K562 (cell line): ENCODE measurements around the gene PRKX. TPM values are rescaled to one million over a fixed set of nuclear protein-coding genes. Genes with fewer than 3 reads are reported as not detected.
"Not testable (repeated sequence)": the region's sequence is repeated elsewhere in the genome, so short reads cannot be mapped to it uniquely, and the experiment has no call there.

ENCODE experiments used
- ATAC-seq: fragments of 200-7000 bp; cut with Tn5 transposase; 3 replicates; pipeline ENCODE4 v1.9.1; 2020; ENCODE audit warnings: moderate library complexity
- BruUV-seq: library from RNA; stranded (reverse); fragments of 400-500 nt; replicated peaks from 2 replicates; lab custom pipeline; 2021; lab: Mats Ljungman, UMichigan
- CTCF ChIA-PET: fragments of 300-600 bp; formaldehyde crosslinking; extraction: SDS; loops from one replicate; lab custom pipeline; 2021; ENCODE audit warnings: low intra/inter-chr PET ratio; lab: Yijun Ruan, JAX
- POLR2A ChIA-PET: fragments of 300-600, 350-650 bp; sonication (Branson Sonifier 250); formaldehyde crosslinking; extraction: SDS; loops from one replicate; lab custom pipeline; 2021; ENCODE audit warnings: antibody characterized with exemption, inconsistent platforms; lab: Yijun Ruan, JAX
- DNase-seq, 4 experiments: peaks; one replicate each; pipeline versions ENCODE4 v3.0.0 to v3.0.0-alpha.2; 2011 to 2018; ENCODE audit warnings: low spot score in 3 of 4, mixed read lengths in 3 of 4; ENCODE audit errors: extremely low read depth in 1 of 4
- FAIRE-seq: peaks from 2 replicates; lab custom pipeline; 2011; peaks lifted over from hg19 to GRCh38; lab: Jason Lieb, UNC
- H2AFZ ChIP-seq: 2 replicates; pipeline ENCODE4 v1.6.0; 2011; ENCODE audit warnings: low read depth, low read length, control low read depth, inconsistent platforms
- H3K27ac ChIP-seq: fragments of 200-600 bp; 3 replicates; pipeline ENCODE4 v1.8.0; 2011; ENCODE audit warnings: low read depth, mild to moderate bottlenecking, control low read depth, inconsistent platforms, low read length, moderate library complexity, mixed read lengths; ENCODE audit errors: extremely low read depth
- H3K27me3 ChIP-seq, 2 experiments: fragments of 300-600 bp in 1 of 2; 2 replicates in 1 of 2; 3 replicates in 1 of 2; pipeline versions ENCODE4 v1.6.0 to v1.8.0; 2011; ENCODE audit warnings: inconsistent platforms in 2 of 2, low read length in 2 of 2, mild to moderate bottlenecking in 1 of 2, mixed read lengths in 1 of 2, moderate library complexity in 1 of 2; ENCODE audit not compliant: control insufficient read depth in 2 of 2, insufficient read depth in 2 of 2
- H3K36me3 ChIP-seq: fragments of 300-600 bp; 3 replicates; pipeline ENCODE4 v1.8.0; 2011; ENCODE audit warnings: mild to moderate bottlenecking, low read length, inconsistent platforms; ENCODE audit not compliant: control insufficient read depth, insufficient read depth
- H3K4me1 ChIP-seq, 2 experiments: fragments of 200-600 bp in 1 of 2; replicated peaks in 1 of 2; 2 replicates in 1 of 2; 3 replicates in 1 of 2; pipeline versions ENCODE4 v1.5.1 to v1.8.0; 2011; ENCODE audit warnings: inconsistent platforms in 2 of 2, low read length in 2 of 2, mild to moderate bottlenecking in 1 of 2, mixed read lengths in 1 of 2, moderate library complexity in 1 of 2; ENCODE audit not compliant: control insufficient read depth in 2 of 2, insufficient read depth in 2 of 2
- H3K4me2 ChIP-seq: 2 replicates; pipeline ENCODE4 v1.6.1; 2011; ENCODE audit warnings: low read length, control low read depth, inconsistent platforms, mixed read lengths; ENCODE audit not compliant: insufficient read depth
- H3K4me3 ChIP-seq: fragments of 200-600 bp; sonication (generic), shearing (Covaris generic); 2 replicates; pipeline ENCODE4 v1.5.1; 2016; ENCODE audit warnings: control low read depth, inconsistent platforms
- H3K79me2 ChIP-seq: fragments of 200-600 bp; 3 replicates; pipeline ENCODE4 v1.8.0; 2011; ENCODE audit warnings: low read length, inconsistent platforms; ENCODE audit not compliant: control insufficient read depth, insufficient read depth
- H3K9ac ChIP-seq, 2 experiments: 2 replicates each; pipeline versions ENCODE4 v1.6.0 to v1.6.1; 2011; ENCODE audit warnings: low read depth in 2 of 2, low read length in 2 of 2, control low read depth in 1 of 2, inconsistent platforms in 1 of 2, mild to moderate bottlenecking in 1 of 2, mixed read lengths in 1 of 2; ENCODE audit not compliant: insufficient read depth in 1 of 2
- H3K9me1 ChIP-seq: one replicate; pipeline ENCODE4 v1.6.0; 2011; ENCODE audit warnings: inconsistent platforms, mild to moderate bottlenecking, low read length, moderate library complexity; ENCODE audit not compliant: control insufficient read depth, insufficient read depth
- H3K9me3 ChIP-seq: replicated peaks from 2 replicates; pipeline ENCODE4 v1.5.1; 2011; ENCODE audit warnings: low read depth, low read length, inconsistent platforms; ENCODE audit not compliant: control insufficient read depth, insufficient read depth
- H4K20me1 ChIP-seq: replicated peaks from 2 replicates; pipeline ENCODE4 v1.6.1; 2011; ENCODE audit warnings: low read length, inconsistent platforms, mixed read lengths; ENCODE audit not compliant: control insufficient read depth, insufficient read depth
- CREB3 ChIP-seq: fragments of 450-650 bp; conservative IDR thresholded peaks from 2 replicates; pipeline ENCODE4 v1.6.1; 2016; ENCODE audit warnings: missing genetic modification characterization, low read depth, mild to moderate bottlenecking, missing compliant biosample characterization, moderate library complexity
- E2F6 ChIP-seq, 2 experiments: IDR thresholded peaks; 2 replicates each; pipeline ENCODE4 v1.6.1; 2011; ENCODE audit warnings: borderline replicate concordance in 1 of 2, control low read depth in 1 of 2, low read depth in 1 of 2, low read length in 1 of 2, mild to moderate bottlenecking in 1 of 2, mixed read lengths in 1 of 2, moderate library complexity in 1 of 2; ENCODE audit not compliant: insufficient read depth in 1 of 2, insufficient read length in 1 of 2, poor library complexity in 1 of 2, severe bottlenecking in 1 of 2; ENCODE audit errors: extremely low read depth in 1 of 2
- MAX ChIP-seq: sonication (generic); formaldehyde crosslinking; IDR thresholded peaks from 2 replicates; pipeline ENCODE4 v1.9.0; 2022; ENCODE audit warnings: mild to moderate bottlenecking, missing genetic modification reagents
- SRF ChIP-seq, 2 experiments: fragments of 250-450, 450-650 bp in 1 of 2; sonication (Bioruptor Pico) in 1 of 2; sonication (generic) in 1 of 2; formaldehyde crosslinking; IDR thresholded peaks; 2 replicates each; pipeline versions ENCODE4 v1.5.0 to v1.5.1; 2020 to 2022; ENCODE audit warnings: mild to moderate bottlenecking in 1 of 2, missing genetic modification reagents in 1 of 2
- ZNF592 ChIP-seq: fragments of 450-650 bp; IDR thresholded peaks from 2 replicates; pipeline ENCODE4 v1.6.1; 2017; ENCODE audit warnings: antibody characterized with exemption, mild to moderate bottlenecking
- WGBS: fragments of 100-300 bp; shearing (Covaris generic); methylation state at CpG from one replicate; pipeline ENCODE4 v1.1.6; 2016; ENCODE audit warnings: low coverage, mixed read lengths; ENCODE audit not compliant: insufficient coverage; ENCODE audit errors: missing lambda C conversion rate; 5-methylcytosine and 5-hydroxymethylcytosine counted together
- in situ Hi-C: fragments of 300-500 bp; cut with MboI; formaldehyde crosslinking; loops from 4 replicates; pipeline ENCODE4 v1.15.0; 2018; ENCODE audit warnings: inconsistent platforms, mixed read lengths
- intact Hi-C: fragments of 100-400 bp; cut with micrococcal nuclease; formaldehyde crosslinking; loops from 2 replicates; pipeline ENCODE4 v1.14.2; 2022
- polyA plus RNA-seq, 8 experiments: library from polyadenylated mRNA; depleted of rRNA in 4 of 8; stranded (reverse) in 5 of 8; unstranded in 3 of 8; fragments of >200 nt; fragmentation: Nextera tagmentation in 2 of 8; fragmentation: Illumina TruSeq in 1 of 8; extraction: Ambion mirVana in 2 of 8; extraction: Trizol in 1 of 8; gene quantifications; 2 replicates each; pipeline versions ENCODE4 v1.2.1 to v1.2.3, GENCODE V29; 2011 to 2014; ENCODE audit warnings: inconsistent platforms in 1 of 8, missing spikeins in 1 of 8
- total RNA-seq, 7 experiments: library from RNA; depleted of rRNA in 6 of 7; stranded (reverse); fragments of >200 nt in 6 of 7; fragmentation: Illumina TruSeq in 2 of 7; extraction: Trizol in 2 of 7; gene quantifications; 2 replicates each; pipeline versions ENCODE4 v1.2.1 to v1.2.3, GENCODE V29; 2011 to 2021; ENCODE audit warnings: low replicate concordance in 1 of 7

Gene PRKX
- total and polyA plus RNA-seq, 9 of the 15 experiments (the other 6 are each of a cell fraction or from before 2014, with no cell fraction given), result 3.3 to 29.4 (median 23.7) TPM

- ATAC-seq (peak; percentile 72), DNase-seq (peak in 1 of 4 experiments; percentile 13), FAIRE-seq (peak; percentile 70)
- H3K9ac ChIP-seq, H3K36me3 ChIP-seq, CTCF ChIA-PET, in situ Hi-C loops, BruUV-seq, H4K20me1 ChIP-seq, H3K27ac ChIP-seq, H3K4me3 ChIP-seq, H3K4me2 ChIP-seq, H3K27me3 ChIP-seq, H3K9me1 ChIP-seq, H3K4me1 ChIP-seq, H3K9me3 ChIP-seq, intact Hi-C loops, H3K79me2 ChIP-seq: not testable (repeated sequence)
- peak overlapping the region; percentile 62; the same call in 1 of the 2 replicates for H2AFZ ChIP-seq
- POLR2A ChIA-PET, result interaction anchor here (0.8 kb wide), 1 partner anchor 26 kb away, joined by 3 read pairs; no protein-coding TSS in a partner anchor
- 40% methylated on average over 6 of the region's 15 CpGs for WGBS
- peak; percentile 57 to 96; a peak in 2 of 4 replicates for TF ChIP-seq SRF (CRISPR knock-in tag; IDR thresholded peaks at IDR 0.05)
- 0 out of 2 replicates have a peak, but pooled peaks have one; percentile 41 for TF ChIP-seq ZNF592
- 0 out of 2 replicates have a peak, but pooled peaks have one; percentile 34 for TF ChIP-seq CREB3
- TF ChIP-seq MAX, result peak; percentile 20; the same call in 1 of the 2 replicates
- peak in 1 of 2 experiments; percentile 29 for TF ChIP-seq E2F6 (IDR thresholded peaks at IDR 0.05; ENCODE audit: borderline replicate concordance in 1 of 2, extremely low read depth in 1 of 2, insufficient read depth in 1 of 2, insufficient read length in 1 of 2, low read depth in 1 of 2, low read length in 1 of 2, poor library complexity in 1 of 2, severe bottlenecking in 1 of 2)
Measured at GRCh38 chrX:3732326-3733042, 19.0 kb upstream of the PRKX start.
